ENCODE data around the gene UBR3.
"Not testable (repeated sequence)": the region's sequence is repeated elsewhere in the genome, so short reads cannot be mapped to it uniquely, and the experiment has no call there.

The UBR3 gene

GRCh38 chr2:169827272-169828140, at the start of gene UBR3:
UBR3 (plus strand) TSS chr2:169827454; CDS start chr2:169827508, 54 bp downstream.
- peak; percentile 80 to 81 for DNase-seq (ENCODE audit: low read depth in 2 of 2)

GRCh38 chr2:169778446-169778845, 48.8 kb upstream of the UBR3 start:
- no peak for DNase-seq (ENCODE audit: low read depth in 2 of 2)

- DNase-seq (ENCODE audit: low read depth in 2 of 2), result no peak
Observed at GRCh38 chr2:169781249-169782013, 45.8 kb upstream of the UBR3 start.

- DNase-seq (ENCODE audit: low read depth in 2 of 2), result no peak
Observed at GRCh38 chr2:169782513-169782912, 44.7 kb upstream of the UBR3 start.

- no peak for DNase-seq (ENCODE audit: low read depth in 2 of 2)
Observed at GRCh38 chr2:169790581-169790980, 36.7 kb upstream of the UBR3 start.

- DNase-seq (ENCODE audit: low read depth in 2 of 2), result no peak
Observed at GRCh38 chr2:169795181-169795580, 32.1 kb upstream of the UBR3 start.

- DNase-seq (ENCODE audit: low read depth in 2 of 2), result no peak
Observed at GRCh38 chr2:169796441-169796840, 30.8 kb upstream of the UBR3 start.

- no peak for DNase-seq (ENCODE audit: low read depth in 2 of 2)
Observed at GRCh38 chr2:169797601-169798000, 29.7 kb upstream of the UBR3 start.

- no peak for DNase-seq (ENCODE audit: low read depth in 2 of 2)
Observed at GRCh38 chr2:169798397-169798717, 28.9 kb upstream of the UBR3 start.

- peak; percentile 84 to 92 for DNase-seq (ENCODE audit: low read depth in 2 of 2)
Observed at GRCh38 chr2:169798718-169799592, 28.3 kb upstream of the UBR3 start, which contains the start of gene SSB. SSB (plus strand) TSS chr2:169798871; CDS start chr2:169800961, 2,090 bp downstream.

GRCh38 chr2:169803480-169803879, 23.8 kb upstream of the UBR3 start:
- DNase-seq (ENCODE audit: low read depth in 2 of 2), result no peak

GRCh38 chr2:169806586-169806985, 20.7 kb upstream of the UBR3 start:
- no peak for DNase-seq (ENCODE audit: low read depth in 2 of 2)

GRCh38 chr2:169808221-169808620, 19.0 kb upstream of the UBR3 start:
- no peak for DNase-seq (ENCODE audit: low read depth in 2 of 2)

GRCh38 chr2:169815849-169816248, 11.4 kb upstream of the UBR3 start:
- no peak for DNase-seq (ENCODE audit: low read depth in 2 of 2)

- DNase-seq (ENCODE audit: low read depth in 2 of 2), result not testable (repeated sequence)
Observed at GRCh38 chr2:169816961-169817360, 10.3 kb upstream of the UBR3 start.

GRCh38 chr2:169817369-169817768, 9.9 kb upstream of the UBR3 start:
- not testable (repeated sequence) for DNase-seq (ENCODE audit: low read depth in 2 of 2)

- DNase-seq (ENCODE audit: low read depth in 2 of 2), result no peak
Observed at GRCh38 chr2:169818241-169818640, 9.0 kb upstream of the UBR3 start.

GRCh38 chr2:169819106-169819505, 8.1 kb upstream of the UBR3 start:
- no peak for DNase-seq (ENCODE audit: low read depth in 2 of 2)

GRCh38 chr2:169820101-169820500, 7.2 kb upstream of the UBR3 start:
- not testable (repeated sequence) for DNase-seq (ENCODE audit: low read depth in 2 of 2)

GRCh38 chr2:169822036-169822435, 5.2 kb upstream of the UBR3 start:
- no peak for DNase-seq (ENCODE audit: low read depth in 2 of 2)

GRCh38 chr2:169822785-169823392, 4.4 kb upstream of the UBR3 start:
- DNase-seq (ENCODE audit: low read depth in 2 of 2), result no peak

- no peak for DNase-seq (ENCODE audit: low read depth in 2 of 2)
Observed at GRCh38 chr2:169823996-169824372, 3.3 kb upstream of the UBR3 start.

Measured in stimulated activated CD8-positive, alpha-beta memory T cell treated with anti-CD3 and anti-CD28 coated beads, Interleukin-2, amount 100 ng/mL, for 1 hour (primary cell).